ENCODE results near the gene TRIM33. TPM values are rescaled to one million over a fixed set of nuclear protein-coding genes. Genes with fewer than 3 reads are reported as not detected.

TRIM33 gene
- total and polyA plus RNA-seq, 2 of the 13 experiments (the other 11 are each of a cell fraction or from before 2014, with no cell fraction given), result 35.5 to 42.2 TPM

DNA sequence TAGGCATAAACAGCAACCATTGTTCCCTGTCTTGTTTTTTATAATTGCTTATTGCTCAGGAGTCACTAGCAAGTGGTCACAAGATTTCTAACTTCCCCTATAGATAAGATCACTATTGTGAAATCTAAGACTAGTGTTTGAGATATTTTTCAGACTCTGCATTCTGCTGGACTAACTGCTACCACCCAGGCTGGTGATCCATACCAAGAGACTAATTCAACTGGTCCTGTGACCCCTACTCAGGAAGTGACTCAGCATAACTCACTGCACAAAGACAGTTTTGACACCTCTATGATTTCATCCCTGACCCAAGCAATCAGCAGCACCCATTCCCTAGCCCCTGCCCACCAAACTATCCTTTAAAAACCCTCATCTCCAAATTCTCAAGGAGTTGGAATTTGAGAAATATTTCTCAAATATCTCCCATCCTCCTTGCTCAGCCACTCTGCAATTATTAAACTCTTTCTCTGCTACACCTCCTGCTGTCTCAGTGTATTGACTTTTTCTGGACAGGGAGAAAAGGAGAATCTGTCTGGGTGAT, 52.7 kb downstream of the TRIM33 start (continued):
- TF ChIP-seq, protein P1, sequence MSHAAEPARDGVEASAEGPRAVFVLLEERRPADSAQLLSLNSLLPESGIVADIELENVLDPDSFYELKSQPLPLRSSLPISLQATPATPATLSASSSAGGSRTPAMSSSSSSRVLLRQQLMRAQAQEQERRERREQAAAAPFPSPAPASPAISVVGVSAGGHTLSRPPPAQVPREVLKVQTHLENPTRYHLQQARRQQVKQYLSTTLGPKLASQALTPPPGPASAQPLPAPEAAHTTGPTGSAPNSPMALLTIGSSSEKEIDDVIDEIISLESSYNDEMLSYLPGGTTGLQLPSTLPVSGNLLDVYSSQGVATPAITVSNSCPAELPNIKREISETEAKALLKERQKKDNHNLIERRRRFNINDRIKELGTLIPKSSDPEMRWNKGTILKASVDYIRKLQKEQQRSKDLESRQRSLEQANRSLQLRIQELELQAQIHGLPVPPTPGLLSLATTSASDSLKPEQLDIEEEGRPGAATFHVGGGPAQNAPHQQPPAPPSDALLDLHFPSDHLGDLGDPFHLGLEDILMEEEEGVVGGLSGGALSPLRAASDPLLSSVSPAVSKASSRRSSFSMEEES (CRISPR knock-in tag; IDR thresholded peaks at IDR 0.05), result peak; percentile 74
- TF ChIP-seq CREM (IDR thresholded peaks at IDR 0.05) (no peak), CREM (CRISPR knock-in tag; IDR thresholded peaks at IDR 0.05) (no peak), MAFK (conservative IDR thresholded peaks at IDR 0.05 in 1 of 2, IDR thresholded peaks at IDR 0.05 in 1 of 2; ENCODE audit: low read length in 2 of 2) (peak; percentile 44 to 59; a peak in 2 of 4 replicates), ZNF850 (CRISPR knock-in tag; conservative IDR thresholded peaks at IDR 0.05) (no peak), ZBTB7B (CRISPR knock-in tag; IDR thresholded peaks at IDR 0.05) (0 out of 2 replicates have a peak, but pooled peaks have one; percentile 27)
- TF ChIP-seq, protein P2, sequence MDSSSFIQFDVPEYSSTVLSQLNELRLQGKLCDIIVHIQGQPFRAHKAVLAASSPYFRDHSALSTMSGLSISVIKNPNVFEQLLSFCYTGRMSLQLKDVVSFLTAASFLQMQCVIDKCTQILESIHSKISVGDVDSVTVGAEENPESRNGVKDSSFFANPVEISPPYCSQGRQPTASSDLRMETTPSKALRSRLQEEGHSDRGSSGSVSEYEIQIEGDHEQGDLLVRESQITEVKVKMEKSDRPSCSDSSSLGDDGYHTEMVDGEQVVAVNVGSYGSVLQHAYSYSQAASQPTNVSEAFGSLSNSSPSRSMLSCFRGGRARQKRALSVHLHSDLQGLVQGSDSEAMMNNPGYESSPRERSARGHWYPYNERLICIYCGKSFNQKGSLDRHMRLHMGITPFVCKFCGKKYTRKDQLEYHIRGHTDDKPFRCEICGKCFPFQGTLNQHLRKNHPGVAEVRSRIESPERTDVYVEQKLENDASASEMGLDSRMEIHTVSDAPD (CRISPR knock-in tag; IDR thresholded peaks at IDR 0.05), result no peak

DNA sequence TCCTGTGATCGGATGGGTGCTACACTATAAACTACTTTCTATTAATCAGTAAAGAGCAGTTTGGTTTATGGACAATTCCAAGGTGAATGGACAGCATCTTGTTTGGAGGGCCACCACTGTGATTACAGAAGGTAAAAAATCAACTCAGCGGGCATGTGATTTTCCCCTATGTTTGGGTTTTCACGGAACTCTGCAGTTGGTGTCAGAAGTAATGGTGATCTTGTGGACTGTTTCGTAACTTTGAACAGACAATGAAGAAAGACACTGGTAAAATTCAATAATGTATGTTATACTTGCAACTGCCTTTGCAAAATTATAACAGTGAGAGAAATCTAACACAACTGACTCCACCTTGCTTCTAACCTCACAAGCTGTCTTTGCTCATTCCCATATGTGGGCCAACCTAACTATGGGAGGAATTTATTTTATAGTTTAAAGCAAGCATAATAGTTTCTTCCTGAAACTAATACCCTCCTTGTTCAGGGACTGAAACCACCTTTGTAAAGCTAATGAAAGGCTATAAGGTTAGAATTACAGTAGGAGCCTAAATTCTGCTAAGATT, 53.2 kb downstream of the TRIM33 start:
- ChIA-PET POLR2A (interaction anchor here (1.7 to 2.5 kb wide), 2 partner anchors 9 to 11 kb away, joined by 3 to 12 read pairs; no protein-coding TSS in a partner anchor), CTCF (ENCODE audit: low intra/inter-chr PET ratio, low total read pairs) (no interaction called here)
- Histone ChIP-seq H3K4me3 (replicated peaks in 1 of 3; ENCODE audit: insufficient read depth in 1 of 3, low read depth in 2 of 3, low read length in 3 of 3) (peak overlapping the region in 2 of 3 experiments; percentile 18 to 29; a peak in 3 of 6 replicates), H3K9ac (ENCODE audit: insufficient read depth, low read depth, low read length) (peak overlapping the region; percentile 42), H3K27me3 (ENCODE audit: control insufficient read depth in 1 of 2, insufficient read depth in 2 of 2, low read length in 2 of 2) (no peaks in the 10 kb centered on the region), H4K20me1 (ENCODE audit: insufficient read depth, low read length) (no peaks in the 10 kb centered on the region), H3K4me1 (ENCODE audit: insufficient read depth, low read length) (peaks cover 74% of the 10 kb centered on the region), H3K36me3 (replicated peaks in 1 of 2; ENCODE audit: control insufficient read depth in 1 of 2, insufficient read depth in 2 of 2, low read length in 2 of 2) (peaks cover 16 to 41% of the 10 kb centered on the region in 2 experiments), H3K27ac (ENCODE audit: extremely low read length, insufficient read depth, low read length) (peak overlapping the region; percentile 92), H3K9me3 (ENCODE audit: low read length) (no peaks in the 10 kb centered on the region), H2AFZ (ENCODE audit: low read length) (no peak overlapping the region), H3K4me2 (ENCODE audit: low read depth, low read length) (peak overlapping the region; percentile 62), H3K79me2 (ENCODE audit: insufficient read depth, low read length) (peaks cover 24% of the 10 kb centered on the region)
- ATAC-seq (peak; percentile 60), FAIRE-seq (peak; percentile 72), DNase-seq (ENCODE audit: low spot score) (peak; percentile 72)
- in situ Hi-C loops (cut with HindIII; ENCODE audit: extremely low pct_ligation_motif_present, low pct_unique_long_range_greater_than_20kb), result loop anchor here (5.0 kb wide), 1 partner anchor 35 kb away; no protein-coding TSS in a partner anchor
- intact Hi-C loops (cut with micrococcal nuclease; ENCODE audit: unreplicated experiment), result loop anchor here (1.0 kb wide), 1 partner anchor 10 kb away; no protein-coding TSS in a partner anchor
- WGBS (ENCODE audit: low lambda C conversion rate), result 5% methylated on average over 4 of the region's 4 CpGs
- BruUV-seq (replicated peaks), result no TSS peak
- TF ChIP-seq ZNF749 (CRISPR knock-in tag; IDR thresholded peaks at IDR 0.05; ENCODE audit: borderline replicate concordance) (no peak), ZNF644 (CRISPR knock-in tag; IDR thresholded peaks at IDR 0.05; ENCODE audit: low read depth) (peak; percentile 57; the same call in 1 of the 2 replicates), ZNF607 (CRISPR knock-in tag; IDR thresholded peaks at IDR 0.05; ENCODE audit: borderline replicate concordance) (no peak), EEA1 (CRISPR knock-in tag; IDR thresholded peaks at IDR 0.05; ENCODE audit: borderline replicate concordance) (no peak), RAD21 (CRISPR knock-in tag; IDR thresholded peaks at IDR 0.05) (no peak), SUZ12 (IDR thresholded peaks at IDR 0.05; ENCODE audit: low read depth, low read length) (no peak), MIER2 (CRISPR knock-in tag; IDR thresholded peaks at IDR 0.05) (peak; percentile 16; the same call in 1 of the 2 replicates), ZFX (CRISPR knock-in tag; IDR thresholded peaks at IDR 0.05; ENCODE audit: low read depth) (no peak), ZNF572 (CRISPR knock-in tag; IDR thresholded peaks at IDR 0.05) (no peak), ZBTB7B (CRISPR knock-in tag; IDR thresholded peaks at IDR 0.05) (no peak), ZNF292 (CRISPR knock-in tag; IDR thresholded peaks at IDR 0.05; ENCODE audit: borderline replicate concordance, low read depth) (0 out of 2 replicates have a peak, but pooled peaks have one; percentile 19)
- TF ChIP-seq, protein P3, sequence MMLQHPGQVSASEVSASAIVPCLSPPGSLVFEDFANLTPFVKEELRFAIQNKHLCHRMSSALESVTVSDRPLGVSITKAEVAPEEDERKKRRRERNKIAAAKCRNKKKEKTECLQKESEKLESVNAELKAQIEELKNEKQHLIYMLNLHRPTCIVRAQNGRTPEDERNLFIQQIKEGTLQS (CRISPR knock-in tag; IDR thresholded peaks at IDR 0.05), result no peak
